HepG2 (cell line): ENCODE measurements around the gene CLTCL1. TPM values are rescaled to one million over a fixed set of nuclear protein-coding genes. Genes with fewer than 3 reads are reported as not detected.

Experiments used
- CENPX ChIP-seq: sonication (generic); formaldehyde crosslinking; IDR thresholded peaks from 2 replicates; pipeline ENCODE4 v1.9.0; 2021; ENCODE audit warnings: mild to moderate bottlenecking, missing genetic modification reagents, moderate library complexity
- FOXJ3 ChIP-seq: sonication (generic); formaldehyde crosslinking; IDR thresholded peaks from 2 replicates; pipeline ENCODE4 v1.4.0; 2020; ENCODE audit warnings: missing genetic modification reagents, mild to moderate bottlenecking, borderline replicate concordance
- FOXP1 ChIP-seq, 2 experiments: fragments of 450-650 bp in 1 of 2; IDR thresholded peaks; 2 replicates each; pipeline ENCODE4 v1.6.1; 2017 to 2018; ENCODE audit warnings: antibody characterized with exemption in 1 of 2
- MED1 ChIP-seq: sonication (generic); formaldehyde crosslinking; IDR thresholded peaks from 2 replicates; pipeline ENCODE4 v1.4.0; 2020; ENCODE audit warnings: missing genetic modification reagents
- NR2F1 ChIP-seq, 2 experiments: fragments of 450-650 bp in 1 of 2; formaldehyde crosslinking in 1 of 2; IDR thresholded peaks; 2 replicates each; pipeline versions ENCODE4 v1.5.0 to v1.6.1; 2016 to 2020; ENCODE audit warnings: mild to moderate bottlenecking in 1 of 2, missing compliant biosample characterization in 1 of 2, missing genetic modification reagents in 1 of 2, moderate library complexity in 1 of 2
- PITX1 ChIP-seq: sonication (generic); formaldehyde crosslinking; IDR thresholded peaks from 2 replicates; pipeline ENCODE4 v1.5.1; 2020; ENCODE audit warnings: mild to moderate bottlenecking, missing genetic modification reagents
- POGZ ChIP-seq: sonication (generic); formaldehyde crosslinking; IDR thresholded peaks from 2 replicates; pipeline ENCODE4 v1.4.0; 2020; ENCODE audit warnings: mild to moderate bottlenecking, missing genetic modification reagents
- RFX5 ChIP-seq: IDR thresholded peaks from 2 replicates; pipeline ENCODE4 v1.6.1; 2011; ENCODE audit warnings: low read depth, low read length, improper control_type of control experiment
- SAP130 ChIP-seq: IDR thresholded peaks from 2 replicates; pipeline ENCODE4 v1.6.1; 2016; ENCODE audit warnings: low read depth
- SIX1 ChIP-seq: sonication (generic); formaldehyde crosslinking; IDR thresholded peaks from 2 replicates; pipeline ENCODE4 v1.4.0; 2020; ENCODE audit warnings: missing genetic modification reagents, borderline replicate concordance
- TEAD3 ChIP-seq: optimal IDR thresholded peaks from 2 replicates; pipeline ENCODE3; 2016; ENCODE audit warnings: borderline replicate concordance
- YEATS2 ChIP-seq: sonication (generic); formaldehyde crosslinking; IDR thresholded peaks from 2 replicates; pipeline ENCODE4 v1.4.0; 2020; ENCODE audit warnings: missing genetic modification reagents, borderline replicate concordance
- YEATS4 ChIP-seq: sonication (generic); formaldehyde crosslinking; IDR thresholded peaks from 2 replicates; pipeline ENCODE4 v1.4.0; 2020; ENCODE audit warnings: missing genetic modification reagents, borderline replicate concordance
- ZBTB21 ChIP-seq: sonication (generic); formaldehyde crosslinking; IDR thresholded peaks from 2 replicates; pipeline ENCODE4 v1.4.0; 2020; ENCODE audit warnings: missing genetic modification reagents
- ZNF121 ChIP-seq: sonication (generic); formaldehyde crosslinking; IDR thresholded peaks from 2 replicates; pipeline ENCODE4 v1.5.0; 2020; ENCODE audit warnings: mild to moderate bottlenecking, missing genetic modification reagents
- ZNF468 ChIP-seq: sonication (generic); formaldehyde crosslinking; IDR thresholded peaks from 2 replicates; pipeline ENCODE4 v1.8.0; 2022; ENCODE audit warnings: mild to moderate bottlenecking, moderate library complexity, missing genetic modification reagents
- ZNF614 ChIP-seq: IDR thresholded peaks from 2 replicates; pipeline ENCODE4 v1.6.1; 2018; ENCODE audit warnings: missing biosample characterization, missing genetic modification reagents, inconsistent platforms, borderline replicate concordance
- ZNF644 ChIP-seq: IDR thresholded peaks from 2 replicates; pipeline ENCODE4 v1.6.1; 2016; ENCODE audit warnings: low read depth
- ZNF782 ChIP-seq: sonication (generic); formaldehyde crosslinking; IDR thresholded peaks from 2 replicates; pipeline ENCODE4 v1.4.0; 2020; ENCODE audit warnings: missing genetic modification reagents, mild to moderate bottlenecking, borderline replicate concordance
- ZNF891 ChIP-seq: sonication (generic); formaldehyde crosslinking; IDR thresholded peaks from 2 replicates; pipeline ENCODE4 v1.5.0; 2020; ENCODE audit warnings: mild to moderate bottlenecking, missing genetic modification reagents
- polyA plus RNA-seq, 8 experiments: library from polyadenylated mRNA; depleted of rRNA in 3 of 8; stranded (reverse) in 7 of 8; unstranded in 1 of 8; fragments of >200 nt; fragmentation: Illumina TruSeq in 4 of 8; extraction: Trizol in 4 of 8; gene quantifications; 2 replicates each; pipeline versions ENCODE4 v1.2.1 to v1.2.3, GENCODE V29; 2011 to 2016; ENCODE audit warnings: low read depth in 4 of 8, missing spikeins in 1 of 8, mixed read lengths in 1 of 8; ENCODE audit not compliant: insufficient read depth in 1 of 8
- total RNA-seq, 5 experiments: library from RNA; depleted of rRNA; stranded (reverse); fragments of >200 nt; fragmentation: Illumina TruSeq; extraction: Trizol; gene quantifications; 2 replicates each; pipeline ENCODE4 v1.2.3, GENCODE V29; 2016; ENCODE audit warnings: low read depth in 1 of 5
- TF ChIP-seq, protein P1 (sequence below): sonication (generic); formaldehyde crosslinking; IDR thresholded peaks from 2 replicates; pipeline ENCODE4 v1.4.0; 2020; ENCODE audit warnings: missing genetic modification reagents
- TF ChIP-seq, protein P2 (sequence below): sonication (generic); formaldehyde crosslinking; IDR thresholded peaks from 2 replicates; pipeline ENCODE4 v1.9.0; 2022; ENCODE audit warnings: low read depth, missing genetic modification reagents
- TF ChIP-seq, protein P3 (sequence below): sonication (generic); formaldehyde crosslinking; IDR thresholded peaks from 2 replicates; pipeline ENCODE4 v1.8.1; 2023; ENCODE audit warnings: mild to moderate bottlenecking, moderate library complexity, missing genetic modification reagents
- TF ChIP-seq, protein P4 (sequence below): sonication (generic); formaldehyde crosslinking; IDR thresholded peaks from 2 replicates; pipeline ENCODE4 v1.4.0; 2020; ENCODE audit warnings: missing genetic modification reagents

The CLTCL1 gene
- total and polyA plus RNA-seq, 2 of the 13 experiments (the other 11 are each of a cell fraction or from before 2014, with no cell fraction given): 8.1 to 10.9 TPM

DNA sequence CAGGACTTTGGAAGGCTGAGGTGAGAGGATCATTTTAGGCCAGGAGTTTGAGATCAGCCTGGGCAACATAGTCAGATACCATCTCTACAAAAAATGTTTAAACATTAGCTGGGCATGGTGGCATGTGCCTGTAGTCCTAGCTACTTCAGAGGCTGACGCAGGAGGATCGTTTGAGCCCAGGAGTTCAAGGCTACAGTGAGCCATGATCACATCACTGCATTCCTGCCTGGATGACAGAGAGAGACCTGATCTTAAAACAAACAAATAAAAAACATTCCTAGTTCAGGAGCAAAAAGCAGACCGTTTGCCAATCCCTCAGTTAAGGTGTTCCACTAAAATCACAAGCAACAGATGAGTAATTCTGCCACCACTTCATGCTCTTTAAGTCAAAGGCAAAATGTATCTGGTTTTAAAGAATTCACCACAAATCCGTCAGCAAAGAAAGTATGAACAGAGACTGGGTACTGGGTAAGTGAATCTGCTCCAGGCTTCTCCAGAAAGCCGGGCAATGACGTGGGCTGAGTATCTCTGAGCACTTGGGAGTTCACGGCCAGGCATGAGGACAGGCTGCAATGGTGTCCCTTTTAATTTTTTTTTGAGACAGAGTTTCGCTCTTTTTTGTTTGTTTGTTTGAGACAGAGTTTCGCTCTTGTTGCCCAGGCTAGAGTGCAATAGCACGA lies 19.5 kb downstream of the CLTCL1 start (continued):
- TF ChIP-seq ZNF468 (no peak), MED1 (CRISPR knock-in tag) (peak; percentile 66), YEATS2 (CRISPR knock-in tag) (peak; percentile 34; the same call in 1 of the 2 replicates), CENPX (CRISPR knock-in tag) (no peak), ZNF121 (CRISPR knock-in tag) (peak; percentile 99), POGZ (CRISPR knock-in tag) (peak; percentile 80), RFX5 (peak; percentile 82), NR2F1 (CRISPR knock-in tag; IDR thresholded peaks at IDR 0.05) (0 out of 4 replicates have a peak, but pooled peaks of 1 of the 2 experiments have one; percentile 40), ZNF782 (no peak), PITX1 (CRISPR knock-in tag) (peak; percentile 66), ZNF891 (CRISPR knock-in tag) (no peak), FOXJ3 (CRISPR knock-in tag) (peak; percentile 36; the same call in 1 of the 2 replicates), TEAD3 (peak; percentile 96), ZNF614 (CRISPR knock-in tag) (peak; percentile 41; the same call in 1 of the 2 replicates), SIX1 (CRISPR knock-in tag) (peak; percentile 19; the same call in 1 of the 2 replicates), ZNF644 (CRISPR knock-in tag) (0 out of 2 replicates have a peak, but pooled peaks have one; percentile 21), SAP130 (peak; percentile 76), ZBTB21 (CRISPR knock-in tag) (peak; percentile 88), YEATS4 (CRISPR knock-in tag) (peak; percentile 45; the same call in 1 of the 2 replicates), FOXP1 (IDR thresholded peaks at IDR 0.05) (no peak), FOXP1 (CRISPR knock-in tag; IDR thresholded peaks at IDR 0.05) (peak; percentile 31; the same call in 1 of the 2 replicates)
- TF ChIP-seq, protein P1, sequence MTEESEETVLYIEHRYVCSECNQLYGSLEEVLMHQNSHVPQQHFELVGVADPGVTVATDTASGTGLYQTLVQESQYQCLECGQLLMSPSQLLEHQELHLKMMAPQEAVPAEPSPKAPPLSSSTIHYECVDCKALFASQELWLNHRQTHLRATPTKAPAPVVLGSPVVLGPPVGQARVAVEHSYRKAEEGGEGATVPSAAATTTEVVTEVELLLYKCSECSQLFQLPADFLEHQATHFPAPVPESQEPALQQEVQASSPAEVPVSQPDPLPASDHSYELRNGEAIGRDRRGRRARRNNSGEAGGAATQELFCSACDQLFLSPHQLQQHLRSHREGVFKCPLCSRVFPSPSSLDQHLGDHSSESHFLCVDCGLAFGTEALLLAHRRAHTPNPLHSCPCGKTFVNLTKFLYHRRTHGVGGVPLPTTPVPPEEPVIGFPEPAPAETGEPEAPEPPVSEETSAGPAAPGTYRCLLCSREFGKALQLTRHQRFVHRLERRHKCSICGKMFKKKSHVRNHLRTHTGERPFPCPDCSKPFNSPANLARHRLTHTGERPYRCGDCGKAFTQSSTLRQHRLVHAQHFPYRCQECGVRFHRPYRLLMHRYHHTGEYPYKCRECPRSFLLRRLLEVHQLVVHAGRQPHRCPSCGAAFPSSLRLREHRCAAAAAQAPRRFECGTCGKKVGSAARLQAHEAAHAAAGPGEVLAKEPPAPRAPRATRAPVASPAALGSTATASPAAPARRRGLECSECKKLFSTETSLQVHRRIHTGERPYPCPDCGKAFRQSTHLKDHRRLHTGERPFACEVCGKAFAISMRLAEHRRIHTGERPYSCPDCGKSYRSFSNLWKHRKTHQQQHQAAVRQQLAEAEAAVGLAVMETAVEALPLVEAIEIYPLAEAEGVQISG: 0 out of 2 replicates have a peak, but pooled peaks have one; percentile 48
- TF ChIP-seq, protein P2, sequence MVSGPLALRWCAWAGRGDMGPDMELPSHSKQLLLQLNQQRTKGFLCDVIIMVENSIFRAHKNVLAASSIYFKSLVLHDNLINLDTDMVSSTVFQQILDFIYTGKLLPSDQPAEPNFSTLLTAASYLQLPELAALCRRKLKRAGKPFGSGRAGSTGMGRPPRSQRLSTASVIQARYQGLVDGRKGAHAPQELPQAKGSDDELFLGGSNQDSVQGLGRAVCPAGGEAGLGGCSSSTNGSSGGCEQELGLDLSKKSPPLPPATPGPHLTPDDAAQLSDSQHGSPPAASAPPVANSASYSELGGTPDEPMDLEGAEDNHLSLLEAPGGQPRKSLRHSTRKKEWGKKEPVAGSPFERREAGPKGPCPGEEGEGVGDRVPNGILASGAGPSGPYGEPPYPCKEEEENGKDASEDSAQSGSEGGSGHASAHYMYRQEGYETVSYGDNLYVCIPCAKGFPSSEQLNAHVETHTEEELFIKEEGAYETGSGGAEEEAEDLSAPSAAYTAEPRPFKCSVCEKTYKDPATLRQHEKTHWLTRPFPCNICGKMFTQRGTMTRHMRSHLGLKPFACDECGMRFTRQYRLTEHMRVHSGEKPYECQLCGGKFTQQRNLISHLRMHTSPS: 0 out of 2 replicates have a peak, but pooled peaks have one; percentile 43
- TF ChIP-seq, protein P3, sequence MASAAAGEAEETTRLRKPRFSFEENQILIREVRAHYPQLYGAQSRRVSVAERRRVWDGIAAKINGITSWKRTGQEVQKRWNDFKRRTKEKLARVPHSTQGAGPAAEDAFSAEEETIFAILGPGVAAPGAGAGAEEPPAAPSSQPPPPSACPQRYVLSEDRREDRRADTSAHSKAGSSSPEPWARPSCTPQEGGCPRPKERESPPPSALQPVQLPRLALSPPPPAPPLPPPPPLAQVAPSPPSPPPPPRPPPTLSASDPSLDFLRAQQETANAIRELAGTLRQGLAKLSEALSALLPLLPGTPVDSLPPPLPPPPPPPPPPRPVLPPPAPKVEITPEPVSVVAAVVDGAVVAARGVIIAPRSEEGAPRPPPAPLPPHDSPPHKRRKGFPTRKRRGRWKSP (CRISPR knock-in tag): no peak
- TF ChIP-seq, protein P4, sequence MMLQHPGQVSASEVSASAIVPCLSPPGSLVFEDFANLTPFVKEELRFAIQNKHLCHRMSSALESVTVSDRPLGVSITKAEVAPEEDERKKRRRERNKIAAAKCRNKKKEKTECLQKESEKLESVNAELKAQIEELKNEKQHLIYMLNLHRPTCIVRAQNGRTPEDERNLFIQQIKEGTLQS (CRISPR knock-in tag): 0 out of 2 replicates have a peak, but pooled peaks have one; percentile 31
